ENCODE results near the gene SPEM3.

- TF ChIP-seq, protein P1, sequence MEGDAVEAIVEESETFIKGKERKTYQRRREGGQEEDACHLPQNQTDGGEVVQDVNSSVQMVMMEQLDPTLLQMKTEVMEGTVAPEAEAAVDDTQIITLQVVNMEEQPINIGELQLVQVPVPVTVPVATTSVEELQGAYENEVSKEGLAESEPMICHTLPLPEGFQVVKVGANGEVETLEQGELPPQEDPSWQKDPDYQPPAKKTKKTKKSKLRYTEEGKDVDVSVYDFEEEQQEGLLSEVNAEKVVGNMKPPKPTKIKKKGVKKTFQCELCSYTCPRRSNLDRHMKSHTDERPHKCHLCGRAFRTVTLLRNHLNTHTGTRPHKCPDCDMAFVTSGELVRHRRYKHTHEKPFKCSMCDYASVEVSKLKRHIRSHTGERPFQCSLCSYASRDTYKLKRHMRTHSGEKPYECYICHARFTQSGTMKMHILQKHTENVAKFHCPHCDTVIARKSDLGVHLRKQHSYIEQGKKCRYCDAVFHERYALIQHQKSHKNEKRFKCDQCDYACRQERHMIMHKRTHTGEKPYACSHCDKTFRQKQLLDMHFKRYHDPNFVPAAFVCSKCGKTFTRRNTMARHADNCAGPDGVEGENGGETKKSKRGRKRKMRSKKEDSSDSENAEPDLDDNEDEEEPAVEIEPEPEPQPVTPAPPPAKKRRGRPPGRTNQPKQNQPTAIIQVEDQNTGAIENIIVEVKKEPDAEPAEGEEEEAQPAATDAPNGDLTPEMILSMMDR (IDR thresholded peaks at IDR 0.05), result no peak
- TF ChIP-seq POLR2A (IDR thresholded peaks at IDR 0.05) (no peak), EP300 (IDR thresholded peaks at IDR 0.05) (no peak)
Observed at GRCh38 chr17:7426203-7426863, 2.3 kb upstream of the SPEM3 start.

All from ovary (tissue), 3 donors.